ENCODE results near the gene STXBP6.

GRCh38 chr14:24795406-24795805, 254.5 kb downstream of the STXBP6 start:
- TF ChIP-seq CTCF (IDR thresholded peaks at IDR 0.05; ENCODE audit: insufficient read depth, low read length, poor library complexity, severe bottlenecking) (no peak), EZH2phosphoT487 (conservative IDR thresholded peaks at IDR 0.05; ENCODE audit: low read length) (no peak)

All from SU-DHL-6 (cell line).